Transverse colon (tissue), 4 donors: ENCODE measurements around the gene CD53. TPM values are rescaled to one million over a fixed set of nuclear protein-coding genes. Genes with fewer than 3 reads are reported as not detected.

Experiments
- DNase-seq: peaks from one replicate; pipeline ENCODE4 v3.0.0-alpha.2; 2019
- H3K27ac ChIP-seq, 4 donors: fragments of 200-600 bp; sonication (generic); 2 replicates each; pipeline ENCODE4 v1.5.1; 2016 to 2018; ENCODE audit warnings: inconsistent platforms in 4 of 4
- H3K27me3 ChIP-seq: fragments of 200-600 bp; sonication (generic); 2 replicates; pipeline ENCODE4 v1.5.1; 2017; ENCODE audit warnings: inconsistent platforms
- H3K36me3 ChIP-seq, 4 donors: fragments of 200-600 bp; sonication (generic); 2 replicates each; pipeline ENCODE4 v1.5.1; 2017 to 2019; ENCODE audit warnings: inconsistent platforms in 4 of 4
- H3K4me1 ChIP-seq, 4 donors: fragments of 200-600 bp; sonication (generic); 2 replicates each; pipeline ENCODE4 v1.5.1; 2017 to 2020; ENCODE audit warnings: inconsistent platforms in 4 of 4
- H3K4me3 ChIP-seq, 4 donors: fragments of 200-600 bp; sonication (generic); 1 replicate in 1 of 4; 2 replicates in 3 of 4; pipeline versions ENCODE4 v1.5.1 to v1.6.1; 2017 to 2019; ENCODE audit warnings: inconsistent platforms in 4 of 4
- H3K9me3 ChIP-seq, 2 donors: fragments of 200-600 bp; sonication (generic); 2 replicates each; pipeline ENCODE4 v1.5.1; 2017 to 2019; ENCODE audit warnings: inconsistent platforms in 2 of 2
- EP300 ChIP-seq: sonication (generic); formaldehyde crosslinking; IDR thresholded peaks from one replicate; pipeline ENCODE4 v1.6.1; 2017; ENCODE audit warnings: antibody characterized with exemption, low read depth
- POLR2A ChIP-seq: fragments of 450-650 bp; IDR thresholded peaks from one replicate; pipeline ENCODE4 v1.6.1; 2016; ENCODE audit warnings: antibody characterized with exemption, mild to moderate bottlenecking, moderate library complexity
- POLR2AphosphoS5 ChIP-seq, 3 donors: sonication (generic); formaldehyde crosslinking; IDR thresholded peaks; one replicate each; pipeline ENCODE4 v1.6.1; 2016; ENCODE audit warnings: antibody characterized with exemption in 3 of 3
- WGBS, 2 donors: methylation state at CpG; one replicate each; pipeline ENCODE4 v1.1.5; 2018; ENCODE audit warnings: low coverage in 1 of 2; 5-methylcytosine and 5-hydroxymethylcytosine counted together
- in situ Hi-C, 4 donors: fragments of 200-750 bp; cut with MboI; loops; one replicate each; pipeline versions ENCODE4 v1.15.0 to v1.15.1; 2017; ENCODE audit warnings: low sequenced_read_pairs in 3 of 4, low pct_ligation_motif_present in 1 of 4, low pct_unique_long_range_greater_than_20kb in 1 of 4
- intact Hi-C: fragments of 100-400 bp; cut with DNase I; formaldehyde crosslinking; loops from one replicate; pipeline ENCODE4 v1.15.1; 2023; ENCODE audit warnings: low total_unique reads
- total RNA-seq, 4 donors: library from RNA; depleted of rRNA; stranded (reverse); fragments of >200 nt; gene quantifications; one replicate each; pipeline ENCODE4 v1.1.0, GENCODE V29; 2016
- TF ChIP-seq, protein P1 (sequence below), 5 experiments: fragments of 200-600 bp in 3 of 5; fragments of 450-650 bp in 2 of 5; sonication (generic) in 3 of 5; IDR thresholded peaks; 1 replicate in 2 of 5; 2 replicates in 3 of 5; pipeline ENCODE4 v1.5.1; 2016 to 2017; ENCODE audit warnings: antibody characterized with exemption in 5 of 5, inconsistent platforms in 3 of 5, mild to moderate bottlenecking in 2 of 5, moderate library complexity in 1 of 5

CD53 gene
- total RNA-seq, 4 donors from 2014 or later = 18.6 to 71.6 (median 25.4) TPM; not detected in 1

DNA sequence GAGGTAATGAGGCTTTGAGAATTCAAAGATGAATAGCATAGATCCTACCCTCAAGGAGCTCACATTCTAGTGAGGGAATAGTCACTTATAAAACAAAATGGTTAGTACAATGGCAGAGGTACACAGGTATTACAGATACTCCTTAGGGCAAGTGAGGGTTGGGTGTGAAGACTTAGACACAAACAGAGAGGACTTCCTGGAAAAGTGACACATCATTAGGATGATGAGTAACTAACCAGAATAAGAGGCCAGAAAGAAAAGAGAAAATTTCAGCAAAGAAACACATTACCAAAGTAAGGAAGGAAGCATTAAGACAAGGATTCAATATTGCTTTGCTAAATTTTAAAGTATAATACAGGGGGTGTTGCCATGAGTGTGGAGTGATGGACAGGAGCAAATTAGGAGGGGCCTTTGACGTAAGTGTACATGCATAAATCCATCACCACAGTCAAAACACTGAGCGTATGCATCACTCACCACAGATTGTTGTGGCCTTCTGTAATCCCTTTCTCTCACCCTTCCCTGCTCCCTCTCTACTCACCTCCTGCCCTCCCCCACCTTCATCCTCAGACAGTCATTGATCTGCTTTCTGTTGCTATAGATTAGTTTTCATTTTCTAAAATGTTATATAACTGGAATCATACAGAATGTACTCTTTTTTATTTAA is 7.9 kb downstream of the CD53 start:
- Histone ChIP-seq H3K4me3 (no peak overlapping the region), H3K9me3 (no peaks in the 10 kb centered on the region), H3K27me3 (no peaks in the 10 kb centered on the region), H3K27ac (peak overlapping the region in 2 of 4 donors; percentile 23 to 38), H3K36me3 (no peaks in the 10 kb centered on the region), H3K4me1 (no peaks in the 10 kb centered on the region)
- intact Hi-C loops = no loop called here
- no peak for DNase-seq
- in situ Hi-C loops = no loop called here
- TF ChIP-seq POLR2A = no peak
- WGBS, 2 donors = 47 to 57% methylated on average over 1 to 2 of the region's 2 CpGs

DNA sequence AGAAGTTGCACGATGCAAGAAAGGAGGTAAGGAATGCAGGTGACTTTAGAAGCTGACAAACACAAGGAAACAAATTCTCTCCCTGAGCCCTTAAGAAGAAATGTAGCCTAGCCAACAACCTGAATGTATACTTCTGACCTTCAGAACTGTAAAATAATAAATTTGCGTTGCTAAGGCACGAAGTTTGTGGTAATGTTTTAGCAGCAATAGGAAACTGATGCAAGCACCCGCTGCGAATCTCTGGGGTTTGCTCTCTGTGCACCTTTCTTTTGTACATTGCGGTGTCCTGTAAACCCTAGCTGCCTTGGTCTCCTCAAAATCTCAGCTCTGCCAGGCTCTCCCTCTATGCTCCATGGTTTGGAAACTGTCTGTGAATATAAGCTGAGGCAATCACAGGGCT is 15.1 kb downstream of the CD53 start:
- DNase-seq = no peak
- Histone ChIP-seq H3K27me3 (no peaks in the 10 kb centered on the region), H3K27ac (no peak overlapping the region), H3K9me3 (no peaks in the 10 kb centered on the region), H3K36me3 (no peaks in the 10 kb centered on the region), H3K4me3 (no peak overlapping the region), H3K4me1 (no peaks in the 10 kb centered on the region)
- intact Hi-C loops (no loop called here), in situ Hi-C loops (no loop called here)
- 63 to 80% methylated on average over 6 of the region's 6 CpGs for WGBS, 2 donors
- TF ChIP-seq EP300 = no peak
- no peak for TF ChIP-seq POLR2AphosphoS5 (IDR thresholded peaks at IDR 0.05)
- TF ChIP-seq, protein P1, sequence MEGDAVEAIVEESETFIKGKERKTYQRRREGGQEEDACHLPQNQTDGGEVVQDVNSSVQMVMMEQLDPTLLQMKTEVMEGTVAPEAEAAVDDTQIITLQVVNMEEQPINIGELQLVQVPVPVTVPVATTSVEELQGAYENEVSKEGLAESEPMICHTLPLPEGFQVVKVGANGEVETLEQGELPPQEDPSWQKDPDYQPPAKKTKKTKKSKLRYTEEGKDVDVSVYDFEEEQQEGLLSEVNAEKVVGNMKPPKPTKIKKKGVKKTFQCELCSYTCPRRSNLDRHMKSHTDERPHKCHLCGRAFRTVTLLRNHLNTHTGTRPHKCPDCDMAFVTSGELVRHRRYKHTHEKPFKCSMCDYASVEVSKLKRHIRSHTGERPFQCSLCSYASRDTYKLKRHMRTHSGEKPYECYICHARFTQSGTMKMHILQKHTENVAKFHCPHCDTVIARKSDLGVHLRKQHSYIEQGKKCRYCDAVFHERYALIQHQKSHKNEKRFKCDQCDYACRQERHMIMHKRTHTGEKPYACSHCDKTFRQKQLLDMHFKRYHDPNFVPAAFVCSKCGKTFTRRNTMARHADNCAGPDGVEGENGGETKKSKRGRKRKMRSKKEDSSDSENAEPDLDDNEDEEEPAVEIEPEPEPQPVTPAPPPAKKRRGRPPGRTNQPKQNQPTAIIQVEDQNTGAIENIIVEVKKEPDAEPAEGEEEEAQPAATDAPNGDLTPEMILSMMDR (IDR thresholded peaks at IDR 0.05) = no peak
- no peak for TF ChIP-seq POLR2A

DNA sequence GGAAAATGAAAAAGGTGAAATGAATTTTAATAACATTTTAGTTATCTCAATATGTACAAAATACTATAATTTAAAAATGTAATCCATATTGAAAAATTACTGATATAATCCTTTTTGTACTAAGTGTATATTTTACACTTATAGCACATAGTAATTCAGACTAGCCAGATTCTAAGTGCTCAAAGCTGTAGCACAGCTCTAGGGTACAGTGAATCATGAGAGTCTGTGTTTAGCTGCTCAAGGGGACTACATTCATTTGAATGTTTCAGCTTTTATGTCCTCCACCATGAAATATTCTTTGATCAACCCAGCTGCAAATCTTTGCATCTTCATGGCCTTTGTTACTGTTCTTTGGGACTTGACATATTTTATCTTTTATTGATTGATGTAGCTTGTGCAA is 15.7 kb downstream of the CD53 start:
- intact Hi-C loops (no loop called here), in situ Hi-C loops (no loop called here)
- H3K9me3 ChIP-seq = no peaks in the 10 kb centered on the region
- TF ChIP-seq EP300 (no peak), POLR2AphosphoS5 (IDR thresholded peaks at IDR 0.05) (no peak), POLR2A (no peak)
- TF ChIP-seq, protein P1 (IDR thresholded peaks at IDR 0.05) = no peak
- H3K4me3 ChIP-seq = no peak overlapping the region
- H3K4me1 ChIP-seq = no peaks in the 10 kb centered on the region
- DNase-seq = no peak
- no peaks in the 10 kb centered on the region for H3K36me3 ChIP-seq
- no peaks in the 10 kb centered on the region for H3K27me3 ChIP-seq
- H3K27ac ChIP-seq = no peak overlapping the region

DNA sequence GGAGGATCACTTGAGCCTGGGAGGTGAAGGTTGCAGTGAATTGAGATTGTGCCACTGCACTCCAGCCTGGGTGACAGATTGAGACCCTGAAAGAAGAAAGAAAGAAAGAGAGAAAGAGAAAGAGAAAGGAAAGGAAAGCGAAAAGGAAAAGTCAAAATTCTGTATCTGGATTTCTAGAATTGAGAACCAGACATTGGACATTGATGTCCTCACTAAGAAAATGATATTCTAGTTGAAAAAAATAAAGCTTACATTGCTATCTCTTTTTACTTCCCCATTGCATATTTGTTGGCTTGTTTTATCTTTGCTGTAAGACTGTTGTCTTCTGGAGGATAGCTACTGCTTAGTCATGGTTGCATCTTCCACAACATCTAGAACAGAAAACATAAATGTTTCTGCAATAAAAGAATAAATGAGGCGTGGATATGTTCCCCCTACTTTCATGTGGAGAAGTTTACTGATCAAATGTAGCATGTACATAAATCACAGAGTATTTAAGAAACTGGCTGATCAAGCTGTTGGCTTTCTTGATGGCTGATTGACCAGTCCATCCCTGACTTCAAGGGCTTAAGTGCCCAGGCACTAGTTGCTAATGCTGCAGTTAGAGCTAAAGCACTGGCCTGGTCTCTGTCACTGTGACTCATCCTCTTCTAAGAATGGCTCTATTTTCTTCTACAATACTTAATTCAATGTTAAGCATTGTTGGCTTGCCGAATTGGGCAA is 17.7 kb downstream of the CD53 start:
- Histone ChIP-seq H3K27ac (no peak overlapping the region), H3K27me3 (no peaks in the 10 kb centered on the region), H3K4me1 (no peaks in the 10 kb centered on the region), H3K4me3 (no peak overlapping the region), H3K36me3 (no peaks in the 10 kb centered on the region), H3K9me3 (no peaks in the 10 kb centered on the region)
- TF ChIP-seq EP300 = no peak
- in situ Hi-C loops = no loop called here
- WGBS, 2 donors = 64 to 73% methylated on average over 2 to 3 of the region's 3 CpGs
- intact Hi-C loops = no loop called here
- DNase-seq = no peak

DNA sequence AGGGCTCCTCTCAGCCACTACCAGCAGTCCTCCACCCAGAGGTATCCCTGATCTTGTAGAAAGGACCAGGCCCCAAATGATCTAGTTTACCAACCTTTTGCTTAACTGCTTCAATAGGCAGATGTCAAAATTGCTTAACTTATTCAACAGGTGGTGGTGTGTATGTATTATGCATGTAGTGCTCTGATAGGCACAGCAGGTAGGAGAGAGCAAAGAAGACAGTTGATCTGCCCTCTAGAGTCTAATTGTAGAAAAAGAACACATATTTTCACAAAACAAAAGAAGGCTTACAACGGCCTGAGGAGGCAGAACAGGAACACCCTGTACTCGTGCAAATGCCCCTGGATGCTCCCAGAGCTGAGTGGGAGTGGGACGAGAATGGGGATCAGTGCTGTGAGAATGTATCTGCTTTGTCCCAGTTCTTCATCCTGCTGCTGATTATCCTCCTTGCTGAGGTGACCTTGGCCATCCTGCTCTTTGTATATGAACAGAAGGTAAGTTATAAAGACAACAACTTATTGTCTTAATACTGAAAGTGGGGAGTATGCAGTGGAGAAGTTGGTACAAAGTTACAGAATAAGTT is 21.1 kb downstream of the CD53 start:
- no peak overlapping the region for H3K4me3 ChIP-seq
- H3K27ac ChIP-seq = no peak overlapping the region
- TF ChIP-seq, protein P1 (IDR thresholded peaks at IDR 0.05) = no peak
- TF ChIP-seq POLR2AphosphoS5 (IDR thresholded peaks at IDR 0.05) = no peak
- no peak for TF ChIP-seq EP300
- no peak for TF ChIP-seq POLR2A
- H3K9me3 ChIP-seq = no peaks in the 10 kb centered on the region
- in situ Hi-C loops = no loop called here
- no peak for DNase-seq
- H3K4me1 ChIP-seq = no peaks in the 10 kb centered on the region
- H3K36me3 ChIP-seq = no peaks in the 10 kb centered on the region
- intact Hi-C loops = no loop called here
- H3K27me3 ChIP-seq = no peaks in the 10 kb centered on the region
- WGBS, 2 donors = 14 to 37% methylated on average over 2 to 3 of the region's 3 CpGs
